HEK293T (cell line): ENCODE data around the gene LYRM2.

Source experiments
- CTCF ChIA-PET: fragments of 350-600 bp; formaldehyde crosslinking; extraction: SDS; loops from one replicate; lab custom pipeline; 2021; ENCODE audit warnings: antibody characterized with exemption, inconsistent platforms; lab: Yijun Ruan, JAX
- POLR2A ChIA-PET: fragments of 350-600 bp; formaldehyde crosslinking; extraction: SDS; loops from one replicate; lab custom pipeline; 2020; ENCODE audit warnings: antibody characterized with exemption, inconsistent platforms; lab: Yijun Ruan, JAX
- DNase-seq: peaks from one replicate; pipeline ENCODE4 v3.0.0; 2012; ENCODE audit warnings: mixed read lengths; ENCODE audit errors: extremely low spot score
- ARNT ChIP-seq: fragments of 450-650 bp; IDR thresholded peaks from 2 replicates; pipeline ENCODE4 v1.6.1; 2017; ENCODE audit warnings: mild to moderate bottlenecking
- BHLHE40 ChIP-seq: fragments of 450-650 bp; IDR thresholded peaks from 2 replicates; pipeline ENCODE4 v1.6.1; 2016; ENCODE audit warnings: mild to moderate bottlenecking, moderate library complexity, borderline replicate concordance
- CTBP1 ChIP-seq: fragments of 450-650 bp; IDR thresholded peaks from 2 replicates; pipeline ENCODE4 v1.6.1; 2016; ENCODE audit warnings: borderline replicate concordance
- ELF4 ChIP-seq: fragments of 450-650 bp; IDR thresholded peaks from 2 replicates; pipeline ENCODE4 v1.6.1; 2017; ENCODE audit warnings: antibody characterized with exemption
- FOXA1 ChIP-seq: fragments of 450-650 bp; IDR thresholded peaks from 2 replicates; pipeline ENCODE4 v1.6.1; 2016; ENCODE audit warnings: mild to moderate bottlenecking
- FOXK2 ChIP-seq: fragments of 450-650 bp; IDR thresholded peaks from 2 replicates; pipeline ENCODE4 v1.6.1; 2016; ENCODE audit warnings: mild to moderate bottlenecking
- FOXM1 ChIP-seq: fragments of 450-650 bp; IDR thresholded peaks from 2 replicates; pipeline ENCODE4 v1.6.1; 2017; ENCODE audit warnings: mild to moderate bottlenecking, borderline replicate concordance
- HDGF ChIP-seq: fragments of 450-650 bp; IDR thresholded peaks from 2 replicates; pipeline ENCODE4 v1.6.1; 2017; ENCODE audit warnings: antibody characterized with exemption, borderline replicate concordance
- L3MBTL2 ChIP-seq: fragments of 450-650 bp; conservative IDR thresholded peaks from 2 replicates; pipeline ENCODE4 v1.6.1; 2016; ENCODE audit warnings: mild to moderate bottlenecking
- LEF1 ChIP-seq: fragments of 450-650 bp; IDR thresholded peaks from 2 replicates; pipeline ENCODE4 v1.6.1; 2017; ENCODE audit warnings: mild to moderate bottlenecking, borderline replicate concordance
- NFRKB ChIP-seq: fragments of 450-650 bp; IDR thresholded peaks from 2 replicates; pipeline ENCODE4 v1.6.1; 2016; ENCODE audit warnings: mild to moderate bottlenecking, moderate library complexity
- PKNOX1 ChIP-seq: fragments of 450-650 bp; IDR thresholded peaks from 2 replicates; pipeline ENCODE4 v1.6.1; 2016
- SP1 ChIP-seq: fragments of 450-650 bp; IDR thresholded peaks from 2 replicates; pipeline ENCODE4 v1.6.1; 2017
- SUZ12 ChIP-seq: fragments of 450-650 bp; IDR thresholded peaks from 2 replicates; pipeline ENCODE4 v1.6.1; 2016; ENCODE audit warnings: mild to moderate bottlenecking
- TARDBP ChIP-seq: fragments of 450-650 bp; IDR thresholded peaks from 2 replicates; pipeline ENCODE4 v1.6.1; 2016
- ZNF384 ChIP-seq: fragments of 450-650 bp; IDR thresholded peaks from 2 replicates; pipeline ENCODE4 v1.6.1; 2016

Gene LYRM2

GRCh38 chr6:89518352-89519055 is 120.0 kb downstream of the LYRM2 start:
- ChIA-PET POLR2A (no interaction called here), CTCF (interaction anchor here (0.6 kb wide), 1 partner anchor 9 kb away, joined by 5 read pairs; no protein-coding TSS in a partner anchor)
- TF ChIP-seq CTBP1 (no peak), SUZ12 (no peak), FOXM1 (no peak), NFRKB (no peak), ZNF384 (no peak), HDGF (no peak), TARDBP (no peak), FOXA1 (no peak), ARNT (no peak), PKNOX1 (no peak), FOXK2 (no peak), ELF4 (no peak), LEF1 (no peak), L3MBTL2 (no peak), BHLHE40 (no peak), SP1 (no peak)
- DNase-seq = no peak
